NB4 (cell line): Measurements from ENCODE around the gene MYLK.

Source experiments
- CTCF ChIP-seq: IDR thresholded peaks from one replicate; pipeline ENCODE4 v1.5.1; 2012; ENCODE audit warnings: low read depth, low read length
- MAX ChIP-seq: IDR thresholded peaks from 2 replicates; pipeline ENCODE4 v1.6.1; 2011; ENCODE audit warnings: low read depth, low read length
- POLR2A ChIP-seq: IDR thresholded peaks from 2 replicates; pipeline ENCODE4 v1.6.1; 2011; ENCODE audit warnings: mild to moderate bottlenecking; ENCODE audit not compliant: insufficient read length; ENCODE audit errors: extremely low read depth

GRCh38 chr3:123653221-123653682 lies 230.9 kb downstream of the MYLK start:
- no peak for TF ChIP-seq CTCF
- no peak for TF ChIP-seq POLR2A
- no peak for TF ChIP-seq MAX
